GM12878 (cell line): ENCODE measurements around the gene APOA5. TPM values are rescaled to one million over a fixed set of nuclear protein-coding genes. Genes with fewer than 3 reads are reported as not detected.

ENCODE experiments used
- ATAC-seq: fragments of 200-7000 bp; cut with Tn5 transposase; 3 replicates; pipeline ENCODE4 v1.9.1; 2020; ENCODE audit warnings: mild to moderate bottlenecking, moderate library complexity
- BruUV-seq: library from RNA; stranded (reverse); fragments of 400-500 nt; replicated peaks from 2 replicates; lab custom pipeline; 2021; lab: Mats Ljungman, UMichigan
- CTCF ChIA-PET: fragments of 300-600 bp; sonication (Branson Sonifier 250); formaldehyde crosslinking; extraction: SDS; loops from one replicate; lab custom pipeline; 2021; ENCODE audit warnings: inconsistent platforms; lab: Yijun Ruan, JAX
- POLR2A ChIA-PET: fragments of 350-600 bp; formaldehyde crosslinking; extraction: SDS; loops from one replicate; lab custom pipeline; 2021; ENCODE audit warnings: inconsistent platforms; lab: Charles Lee
- RAD21 ChIA-PET: fragments of 300-600 bp; sonication (Branson Sonifier 250); formaldehyde crosslinking; loops from one replicate; lab custom pipeline; 2023; ENCODE audit warnings: antibody characterized with exemption; ENCODE audit not compliant: unreplicated experiment; lab: Charles Lee
- SMC1A ChIA-PET: fragments of 300-600 bp; sonication (Branson Sonifier 250); formaldehyde crosslinking; loops from one replicate; lab custom pipeline; 2023; ENCODE audit not compliant: unreplicated experiment, uncharacterized antibody; lab: Charles Lee
- DNase-seq: peaks from one replicate; pipeline ENCODE4 v3.0.0-alpha.2; 2011; ENCODE audit warnings: low read depth, low spot score
- FAIRE-seq: peaks from 3 replicates; lab custom pipeline; 2011; peaks lifted over from hg19 to GRCh38; lab: Jason Lieb, UNC
- H2AFZ ChIP-seq: 2 replicates; pipeline ENCODE4 v1.6.0; 2011; ENCODE audit warnings: low read depth, low read length, control low read depth; ENCODE audit not compliant: control insufficient read depth
- H3K27ac ChIP-seq: 2 replicates; pipeline ENCODE4 v1.5.1; 2011; ENCODE audit warnings: control low read depth; ENCODE audit not compliant: control insufficient read depth, insufficient read depth
- H3K27me3 ChIP-seq, 2 experiments: replicated peaks in 1 of 2; 2 replicates each; pipeline versions ENCODE4 v1.6.0 to v1.6.1; 2011; ENCODE audit warnings: low read length in 1 of 2; ENCODE audit not compliant: control insufficient read depth in 2 of 2, insufficient read depth in 2 of 2
- H3K36me3 ChIP-seq, 2 experiments: 2 replicates each; pipeline ENCODE4 v1.5.1; 2011; ENCODE audit warnings: low read length in 1 of 2; ENCODE audit not compliant: control insufficient read depth in 2 of 2, insufficient read depth in 2 of 2
- H3K4me1 ChIP-seq: 2 replicates; pipeline ENCODE4 v1.6.1; 2011; ENCODE audit warnings: mild to moderate bottlenecking, low read length, moderate library complexity, mixed read lengths; ENCODE audit not compliant: control insufficient read depth, insufficient read depth
- H3K4me2 ChIP-seq: 2 replicates; pipeline ENCODE4 v1.6.0; 2011; ENCODE audit warnings: control low read depth; ENCODE audit not compliant: control insufficient read depth, insufficient read depth
- H3K4me3 ChIP-seq: fragments of 200-600 bp; sonication (generic); 2 replicates; pipeline ENCODE4 v1.5.1; 2016
- H3K79me2 ChIP-seq: 2 replicates; pipeline ENCODE4 v1.6.0; 2011; ENCODE audit warnings: low read length; ENCODE audit not compliant: control insufficient read depth, insufficient read depth
- H3K9ac ChIP-seq: 2 replicates; pipeline ENCODE4 v1.8.0; 2011; ENCODE audit warnings: low read length, control low read depth, mixed read lengths; ENCODE audit not compliant: control insufficient read depth, insufficient read depth
- H3K9me3 ChIP-seq: replicated peaks from 3 replicates; pipeline ENCODE4 v1.5.1; 2011; ENCODE audit warnings: mild to moderate bottlenecking, low read length; ENCODE audit not compliant: control insufficient read depth, insufficient read depth
- H4K20me1 ChIP-seq: 2 replicates; pipeline ENCODE4 v1.6.0; 2011; ENCODE audit not compliant: control insufficient read depth, insufficient read depth
- BACH1 ChIP-seq: fragments of 450-650 bp; IDR thresholded peaks from 2 replicates; pipeline ENCODE4 v1.6.1; 2017; ENCODE audit warnings: mild to moderate bottlenecking, borderline replicate concordance
- CHD1 ChIP-seq: IDR thresholded peaks from 2 replicates; pipeline ENCODE4 v1.6.1; 2012; ENCODE audit warnings: low read depth, low read length, improper control_type of control experiment
- IKZF1 ChIP-seq: fragments of 450-650 bp; conservative IDR thresholded peaks from 2 replicates; pipeline ENCODE4 v1.6.1; 2017; ENCODE audit warnings: antibody characterized with exemption, mild to moderate bottlenecking
- NKRF ChIP-seq: fragments of 450-650 bp; conservative IDR thresholded peaks from 2 replicates; pipeline ENCODE4 v1.6.1; 2017; ENCODE audit warnings: mild to moderate bottlenecking, moderate library complexity
- NR2C2 ChIP-seq: IDR thresholded peaks from 2 replicates; pipeline ENCODE4 v1.6.1; 2011; ENCODE audit warnings: borderline replicate concordance, low read depth; ENCODE audit not compliant: control insufficient read depth, insufficient read length
- PAX5 ChIP-seq: IDR thresholded peaks from 2 replicates; pipeline ENCODE4 v1.6.1; 2011; ENCODE audit warnings: low read depth, low read length, borderline replicate concordance
- RUNX3 ChIP-seq: IDR thresholded peaks from 2 replicates; pipeline ENCODE4 v1.6.1; 2012; ENCODE audit warnings: low read length, inconsistent platforms
- SRF ChIP-seq, 2 experiments: IDR thresholded peaks; 2 replicates each; pipeline ENCODE4 v1.6.1; 2011; ENCODE audit warnings: low read depth in 2 of 2, low read length in 2 of 2, mild to moderate bottlenecking in 1 of 2, moderate library complexity in 1 of 2
- TARDBP ChIP-seq: IDR thresholded peaks from 2 replicates; pipeline ENCODE4 v1.6.1; 2016; ENCODE audit warnings: borderline replicate concordance
- TCF3 ChIP-seq: IDR thresholded peaks from 2 replicates; pipeline ENCODE4 v1.6.1; 2012; ENCODE audit warnings: low read depth, mild to moderate bottlenecking, low read length, borderline replicate concordance; ENCODE audit not compliant: insufficient read depth
- YY1 ChIP-seq: IDR thresholded peaks from 2 replicates; pipeline ENCODE4 v1.6.1; 2011; ENCODE audit warnings: low read depth, mild to moderate bottlenecking, low read length
- ZBED1 ChIP-seq: IDR thresholded peaks from 2 replicates; pipeline ENCODE4 v1.6.1; 2016; ENCODE audit warnings: borderline replicate concordance
- ZBTB4 ChIP-seq: fragments of 450-650 bp; formaldehyde crosslinking; IDR thresholded peaks from 2 replicates; pipeline ENCODE4 v1.4.0; 2022; ENCODE audit warnings: mild to moderate bottlenecking, moderate library complexity
- WGBS: methylation state at CpG from one replicate; pipeline ENCODE4 v1.1.6; 2016; ENCODE audit warnings: low lambda C conversion rate; ENCODE audit not compliant: insufficient replicate concordance, insufficient coverage; ENCODE audit errors: missing lambda C conversion rate; 5-methylcytosine and 5-hydroxymethylcytosine counted together
- in situ Hi-C: fragments of 300-500 bp; cut with MboI; formaldehyde crosslinking; loops from 9 replicates; pipeline ENCODE4 v1.14.3; 2018; ENCODE audit warnings: mixed read lengths
- intact Hi-C: fragments of 100-400 bp; cut with micrococcal nuclease; formaldehyde crosslinking; loops from one replicate; pipeline ENCODE4 v1.14.2; 2022; ENCODE audit not compliant: unreplicated experiment
- polyA plus RNA-seq, 11 experiments: library from polyadenylated mRNA; depleted of rRNA in 4 of 11; unstranded in 6 of 11; stranded (reverse) in 5 of 11; fragments of >200 nt; fragmentation: Nextera tagmentation in 4 of 11; fragmentation: Illumina TruSeq in 1 of 11; extraction: Ambion mirVana in 4 of 11; extraction: Trizol in 1 of 11; gene quantifications; 1 replicate in 1 of 11; 2 replicates in 10 of 11; pipeline versions ENCODE4 v1.2.1 to v1.2.3, GENCODE V29; 2011 to 2016; ENCODE audit warnings: inconsistent platforms in 2 of 11, missing spikeins in 2 of 11, low read depth in 1 of 11
- total RNA-seq, 4 experiments: library from RNA; depleted of rRNA in 3 of 4; stranded (reverse); fragments of >200 nt in 3 of 4; fragmentation: Illumina TruSeq in 1 of 4; extraction: Trizol in 1 of 4; gene quantifications; 2 replicates each; pipeline versions ENCODE4 v1.2.1 to v1.2.3, GENCODE V29; 2013 to 2021
- TF ChIP-seq, protein P1 (sequence below): fragments of 450-650 bp; formaldehyde crosslinking; IDR thresholded peaks from 2 replicates; pipeline ENCODE4 v1.5.0; 2022; ENCODE audit warnings: mild to moderate bottlenecking, missing genetic modification characterization
- TF ChIP-seq, protein P2 (sequence below): IDR thresholded peaks from 2 replicates; pipeline ENCODE4 v1.6.1; 2011; ENCODE audit warnings: low read depth, low read length, improper control_type of control experiment, borderline replicate concordance

APOA5 gene
- total and polyA plus RNA-seq, 10 of the 15 experiments (the other 5 are each of a cell fraction or from before 2014, with no cell fraction given), result 0.15 TPM; not detected in 9

- ChIA-PET POLR2A (no interaction called here), SMC1A (interaction anchor here (0.9 to 5.1 kb wide), 4 partner anchors 19 to 311 kb away, joined by 3 to 42 read pairs (median 6); no protein-coding TSS in a partner anchor), RAD21 (interaction anchor here (2.1 kb wide), 1 partner anchor 41 kb away, joined by 13 read pairs; no protein-coding TSS in a partner anchor), CTCF (interaction anchor here (3.2 to 10.9 kb wide), 2 partner anchors 40 to 311 kb away, joined by 11 to 183 read pairs; partner anchors contain the start of gene APOA1)
- H3K4me3 ChIP-seq, result no peak overlapping the region
- H3K9me3 ChIP-seq, result no peaks in the 10 kb centered on the region
- in situ Hi-C loops, result no loop called here
- no peak for DNase-seq
- H3K36me3 ChIP-seq, result no peaks in the 10 kb centered on the region
- peaks cover 4% of the 10 kb centered on the region; the same call in 1 of the 2 replicates for H3K4me1 ChIP-seq
- no peaks in the 10 kb centered on the region for H4K20me1 ChIP-seq
- no peak for FAIRE-seq
- H2AFZ ChIP-seq, result no peak overlapping the region
- H3K27me3 ChIP-seq, result no peaks in the 10 kb centered on the region; a peak in 1 of 4 replicates
- no peak overlapping the region for H3K4me2 ChIP-seq
- no peak overlapping the region for H3K9ac ChIP-seq
- no peak for ATAC-seq
- 33% methylated on average over 2 of the region's 2 CpGs for WGBS
- intact Hi-C loops, result loop anchor here (5.0 kb wide), 1 partner anchor 432 kb away; no protein-coding TSS in a partner anchor
- H3K79me2 ChIP-seq, result no peaks in the 10 kb centered on the region
- BruUV-seq, result no TSS peak
- H3K27ac ChIP-seq, result no peak overlapping the region
- TF ChIP-seq PAX5 (no peak), YY1 (no peak), SRF (IDR thresholded peaks at IDR 0.05; ENCODE audit: low read depth in 2 of 2, low read length in 2 of 2) (no peak), TARDBP (no peak), NR2C2 (no peak), BACH1 (no peak), IKZF1 (no peak), ZBTB4 (CRISPR knock-in tag) (no peak), TCF3 (no peak), NKRF (no peak), ZBED1 (no peak), RUNX3 (no peak), CHD1 (no peak)
- TF ChIP-seq, protein P1, sequence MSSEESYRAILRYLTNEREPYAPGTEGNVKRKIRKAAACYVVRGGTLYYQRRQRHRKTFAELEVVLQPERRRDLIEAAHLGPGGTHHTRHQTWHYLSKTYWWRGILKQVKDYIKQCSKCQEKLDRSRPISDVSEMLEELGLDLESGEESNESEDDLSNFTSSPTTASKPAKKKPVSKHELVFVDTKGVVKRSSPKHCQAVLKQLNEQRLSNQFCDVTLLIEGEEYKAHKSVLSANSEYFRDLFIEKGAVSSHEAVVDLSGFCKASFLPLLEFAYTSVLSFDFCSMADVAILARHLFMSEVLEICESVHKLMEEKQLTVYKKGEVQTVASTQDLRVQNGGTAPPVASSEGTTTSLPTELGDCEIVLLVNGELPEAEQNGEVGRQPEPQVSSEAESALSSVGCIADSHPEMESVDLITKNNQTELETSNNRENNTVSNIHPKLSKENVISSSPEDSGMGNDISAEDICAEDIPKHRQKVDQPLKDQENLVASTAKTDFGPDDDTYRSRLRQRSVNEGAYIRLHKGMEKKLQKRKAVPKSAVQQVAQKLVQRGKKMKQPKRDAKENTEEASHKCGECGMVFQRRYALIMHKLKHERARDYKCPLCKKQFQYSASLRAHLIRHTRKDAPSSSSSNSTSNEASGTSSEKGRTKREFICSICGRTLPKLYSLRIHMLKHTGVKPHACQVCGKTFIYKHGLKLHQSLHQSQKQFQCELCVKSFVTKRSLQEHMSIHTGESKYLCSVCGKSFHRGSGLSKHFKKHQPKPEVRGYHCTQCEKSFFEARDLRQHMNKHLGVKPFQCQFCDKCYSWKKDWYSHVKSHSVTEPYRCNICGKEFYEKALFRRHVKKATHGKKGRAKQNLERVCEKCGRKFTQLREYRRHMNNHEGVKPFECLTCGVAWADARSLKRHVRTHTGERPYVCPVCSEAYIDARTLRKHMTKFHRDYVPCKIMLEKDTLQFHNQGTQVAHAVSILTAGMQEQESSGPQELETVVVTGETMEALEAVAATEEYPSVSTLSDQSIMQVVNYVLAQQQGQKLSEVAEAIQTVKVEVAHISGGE, result no peak
- TF ChIP-seq, protein P2, sequence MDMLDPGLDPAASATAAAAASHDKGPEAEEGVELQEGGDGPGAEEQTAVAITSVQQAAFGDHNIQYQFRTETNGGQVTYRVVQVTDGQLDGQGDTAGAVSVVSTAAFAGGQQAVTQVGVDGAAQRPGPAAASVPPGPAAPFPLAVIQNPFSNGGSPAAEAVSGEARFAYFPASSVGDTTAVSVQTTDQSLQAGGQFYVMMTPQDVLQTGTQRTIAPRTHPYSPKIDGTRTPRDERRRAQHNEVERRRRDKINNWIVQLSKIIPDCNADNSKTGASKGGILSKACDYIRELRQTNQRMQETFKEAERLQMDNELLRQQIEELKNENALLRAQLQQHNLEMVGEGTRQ, result no peak
Observed at GRCh38 chr11:116794851-116795250, 3.2 kb upstream of the APOA5 start.
